BJ (cell line): ENCODE results near the gene PARP12. TPM values are rescaled to one million over a fixed set of nuclear protein-coding genes. Genes with fewer than 3 reads are reported as not detected.

Experiments
- CTCF ChIA-PET: fragments of 350-600 bp; formaldehyde crosslinking; extraction: SDS; loops from one replicate; lab custom pipeline; 2021; ENCODE audit warnings: antibody characterized with exemption, inconsistent platforms; lab: Yijun Ruan, JAX
- POLR2A ChIA-PET: fragments of 300-600 bp; sonication (Branson Sonifier 250); formaldehyde crosslinking; extraction: SDS; loops from one replicate; lab custom pipeline; 2021; ENCODE audit warnings: antibody characterized with exemption; lab: Charles Lee
- DNase-seq: peaks from one replicate; pipeline ENCODE4 v3.0.0-alpha.2; 2011; ENCODE audit warnings: low read depth
- H3K27me3 ChIP-seq: 2 replicates; pipeline ENCODE4 v1.6.0; 2011; ENCODE audit warnings: low read length; ENCODE audit not compliant: control insufficient read depth, insufficient read depth
- H3K36me3 ChIP-seq: 2 replicates; pipeline ENCODE4 v1.5.1; 2011; ENCODE audit warnings: low read length; ENCODE audit not compliant: control insufficient read depth, insufficient read depth
- H3K4me3 ChIP-seq: 2 replicates; pipeline ENCODE4 v1.5.1; 2011; ENCODE audit warnings: low read depth, mild to moderate bottlenecking, control low read depth, low read length
- CTCF ChIP-seq: IDR thresholded peaks from 2 replicates; pipeline ENCODE4 v1.5.1; 2011; ENCODE audit warnings: low read depth, mild to moderate bottlenecking, control low read depth, inconsistent platforms, low read length, moderate library complexity; ENCODE audit not compliant: insufficient read depth
- polyA plus RNA-seq: library from polyadenylated mRNA; depleted of rRNA; stranded (reverse); fragments of >200 nt; gene quantifications from 2 replicates; pipeline ENCODE4 v1.2.3, GENCODE V29; 2011

Gene PARP12
- polyA plus RNA-seq, 1 experiment = 21.2 TPM

GRCh38 chr7:140055833-140056232, 6.9 kb downstream of the PARP12 start:
- CTCF ChIA-PET = no interaction called here
- no peak for TF ChIP-seq CTCF
- POLR2A ChIA-PET = no interaction called here
- H3K4me3 ChIP-seq = no peak overlapping the region
- H3K36me3 ChIP-seq = no peaks in the 10 kb centered on the region
- no peaks in the 10 kb centered on the region for H3K27me3 ChIP-seq
- no peak for DNase-seq

- H3K4me3 ChIP-seq = no peak overlapping the region
- POLR2A ChIA-PET = no interaction called here
- CTCF ChIA-PET = interaction anchor here (0.8 kb wide), 1 partner anchor 20 kb away, joined by 3 read pairs; no protein-coding TSS in a partner anchor
- no peak for DNase-seq
- H3K36me3 ChIP-seq = no peaks in the 10 kb centered on the region
- H3K27me3 ChIP-seq = no peaks in the 10 kb centered on the region
- TF ChIP-seq CTCF = no peak
Observed at GRCh38 chr7:140054751-140055150, 8.0 kb downstream of the PARP12 start.

- CTCF ChIA-PET = interaction anchor here (0.8 kb wide), 1 partner anchor 19 kb away, joined by 3 read pairs; no protein-coding TSS in a partner anchor
- TF ChIP-seq CTCF = no peak
- no peak for DNase-seq
- POLR2A ChIA-PET = no interaction called here
- no peaks in the 10 kb centered on the region for H3K36me3 ChIP-seq
- no peak overlapping the region for H3K4me3 ChIP-seq
- H3K27me3 ChIP-seq = no peaks in the 10 kb centered on the region
Observed at GRCh38 chr7:140053812-140054539, 8.8 kb downstream of the PARP12 start.

- no peak for TF ChIP-seq CTCF
Observed at GRCh38 chr7:140051820-140052219, 10.9 kb downstream of the PARP12 start.

GRCh38 chr7:140050100-140050499, 12.7 kb downstream of the PARP12 start:
- no peaks in the 10 kb centered on the region for H3K27me3 ChIP-seq
- ChIA-PET CTCF (no interaction called here), POLR2A (no interaction called here)
- no peak for DNase-seq
- no peak overlapping the region for H3K4me3 ChIP-seq
- no peaks in the 10 kb centered on the region for H3K36me3 ChIP-seq
- TF ChIP-seq CTCF = no peak

More at GRCh38 chr7:140051820-140052219, 10.9 kb downstream of the PARP12 start:
- Histone ChIP-seq H3K4me3 (no peak overlapping the region), H3K27me3 (no peaks in the 10 kb centered on the region), H3K36me3 (no peaks in the 10 kb centered on the region)
- ChIA-PET CTCF (interaction anchor here (0.6 kb wide), 1 partner anchor 378 kb away, joined by 3 read pairs; no protein-coding TSS in a partner anchor), POLR2A (no interaction called here)
- DNase-seq = no peak
